ENCODE measurements around the gene RIN1. TPM values are rescaled to one million over a fixed set of nuclear protein-coding genes. Genes with fewer than 3 reads are reported as not detected.
A peak's percentile ranks its signal among the peaks of the same experiment; 100 is the strongest.

RIN1 gene
- total RNA-seq, 4 donors from 2014 or later = 8.8 to 43.8 (median 14.4) TPM

DNA sequence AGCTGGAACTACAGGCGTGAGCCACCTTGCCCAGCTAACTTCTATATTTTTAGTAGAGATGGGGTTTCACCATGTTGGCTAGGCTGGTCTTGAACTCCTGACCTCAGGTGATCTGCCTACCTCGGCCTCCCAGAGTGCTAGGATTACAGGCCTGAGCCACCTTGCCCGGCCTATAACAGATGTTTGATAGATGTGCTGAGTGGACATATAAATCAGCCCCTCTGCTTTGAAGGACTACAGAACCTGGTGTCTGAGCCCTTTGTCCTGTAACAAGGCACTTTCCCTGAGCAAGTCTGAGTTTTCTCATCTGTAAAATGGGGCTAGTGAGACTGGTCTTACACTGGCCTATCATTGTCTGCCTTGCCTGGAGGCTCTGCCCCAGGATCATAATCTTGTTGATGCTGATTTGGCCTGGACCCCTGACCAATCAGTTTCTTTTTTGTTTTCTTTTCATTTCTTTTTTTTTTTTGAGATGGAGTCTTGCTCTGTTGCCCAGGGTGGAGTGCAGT lies 7.0 kb downstream of the RIN1 start:
- H3K4me3 ChIP-seq = no peak overlapping the region
- H3K27me3 ChIP-seq = no peaks in the 10 kb centered on the region
- in situ Hi-C loops (cut with MboI; ENCODE audit: low pct_ligation_motif_present in 1 of 4, low pct_unique_long_range_greater_than_20kb in 1 of 4, low sequenced_read_pairs in 3 of 4) = no loop called here
- 82% methylated on average over 3 of the region's 3 CpGs; no CpG with 5 or more reads in 1 of the 2 donors for WGBS, 2 donors (ENCODE audit: low coverage in 1 of 2)
- intact Hi-C loops (cut with DNase I; ENCODE audit: low total_unique reads) = loop anchor here (2.0 kb wide), 1 partner anchor 18 kb away; no protein-coding TSS in a partner anchor
- H3K36me3 ChIP-seq = no peaks in the 10 kb centered on the region
- peaks cover 16 to 26% (median 22%) of the 10 kb centered on the region in 4 donors for H3K4me1 ChIP-seq
- H3K27ac ChIP-seq = no peak overlapping the region
- DNase-seq = no peak
- TF ChIP-seq CTCF (IDR thresholded peaks at IDR 0.05) = no peak
- H3K9me3 ChIP-seq = no peaks in the 10 kb centered on the region

DNA sequence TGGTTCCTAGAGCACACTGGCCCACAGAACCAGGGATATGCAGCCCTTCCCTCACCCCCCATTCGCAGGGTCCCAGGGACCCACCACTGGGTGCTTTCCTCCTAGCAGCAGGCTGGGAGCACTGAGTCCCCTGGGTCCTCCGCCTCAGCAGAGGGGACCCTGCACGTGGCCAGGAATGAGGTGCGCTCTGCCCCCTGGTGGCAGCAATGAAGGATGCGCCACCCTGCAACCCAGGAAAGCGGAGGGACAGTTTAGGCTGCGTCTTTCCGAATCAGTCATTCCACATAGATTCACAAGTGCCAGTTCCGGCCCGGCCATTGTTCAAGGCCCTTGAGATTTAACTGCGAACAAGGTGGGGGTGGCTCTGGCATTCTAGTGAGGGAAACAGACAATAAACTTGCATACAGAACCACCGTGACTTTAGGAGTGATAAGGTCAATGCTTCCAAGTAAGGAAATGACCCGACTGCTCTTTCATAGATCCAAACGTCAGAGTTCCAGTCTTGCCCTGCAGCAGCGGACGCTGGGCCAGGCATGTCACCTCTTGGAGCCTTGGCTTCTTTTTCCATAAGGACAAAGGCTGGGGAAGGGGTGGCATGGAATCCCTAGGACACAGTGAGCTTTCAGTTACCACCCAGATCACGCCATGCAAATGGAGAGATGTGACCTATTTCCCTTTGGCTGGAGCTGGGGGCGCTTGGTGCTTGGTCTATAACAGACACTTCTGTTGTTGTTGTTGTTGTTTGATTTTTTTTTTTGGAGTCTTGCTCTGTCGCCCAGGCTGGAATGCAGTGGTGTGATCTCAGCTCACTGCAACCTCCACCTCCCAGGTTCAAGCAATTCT lies 7.7 kb downstream of the RIN1 start:
- intact Hi-C loops (cut with DNase I; ENCODE audit: low total_unique reads) (loop anchor here (2.0 kb wide), 1 partner anchor 18 kb away; no protein-coding TSS in a partner anchor), in situ Hi-C loops (cut with MboI; ENCODE audit: low pct_ligation_motif_present in 1 of 4, low pct_unique_long_range_greater_than_20kb in 1 of 4, low sequenced_read_pairs in 3 of 4) (no loop called here)
- Histone ChIP-seq H3K27me3 (no peaks in the 10 kb centered on the region), H3K36me3 (no peaks in the 10 kb centered on the region), H3K4me3 (no peak overlapping the region), H3K9me3 (no peaks in the 10 kb centered on the region), H3K27ac (peak overlapping the region; percentile 2 to 69 (median 12)), H3K4me1 (peaks cover 16 to 26% (median 22%) of the 10 kb centered on the region in 4 donors)
- TF ChIP-seq CTCF (IDR thresholded peaks at IDR 0.05) (peak; percentile 98 to 99 (median 98)), EP300 (IDR thresholded peaks at IDR 0.05; ENCODE audit: low read depth) (no peak), POLR2AphosphoS5 (IDR thresholded peaks at IDR 0.05) (peak in 1 of 3 donors; percentile 6)
- WGBS, 2 donors (ENCODE audit: low coverage in 1 of 2) = 12% methylated on average over 18 of the region's 19 CpGs; no CpG with 5 or more reads in 1 of the 2 donors
- peak; percentile 82 for DNase-seq

GRCh38 chr11:66328031-66328301 lies 8.3 kb downstream of the RIN1 start:
- intact Hi-C loops (cut with DNase I; ENCODE audit: low total_unique reads) (loop anchor here (2.0 kb wide), 1 partner anchor 17 kb away; no protein-coding TSS in a partner anchor), in situ Hi-C loops (cut with MboI; ENCODE audit: low pct_ligation_motif_present in 1 of 4, low pct_unique_long_range_greater_than_20kb in 1 of 4, low sequenced_read_pairs in 3 of 4) (no loop called here)
- TF ChIP-seq POLR2AphosphoS5 (IDR thresholded peaks at IDR 0.05) (no peak), EP300 (IDR thresholded peaks at IDR 0.05; ENCODE audit: low read depth) (no peak), CTCF (IDR thresholded peaks at IDR 0.05) (no peak)
- Histone ChIP-seq H3K4me3 (no peak overlapping the region), H3K4me1 (peaks cover 16 to 26% (median 22%) of the 10 kb centered on the region in 4 donors), H3K36me3 (no peaks in the 10 kb centered on the region), H3K27me3 (no peaks in the 10 kb centered on the region), H3K9me3 (no peaks in the 10 kb centered on the region), H3K27ac (peak overlapping the region; percentile 2 to 69 (median 12))
- WGBS, 2 donors (ENCODE audit: low coverage in 1 of 2) = 39% methylated on average over 3 of the region's 3 CpGs; no CpG with 5 or more reads in 1 of the 2 donors
- DNase-seq = peak; percentile 42

GRCh38 chr11:66327171-66328030 lies 8.8 kb downstream of the RIN1 start:
- Histone ChIP-seq H3K4me3 (no peak overlapping the region), H3K27ac (peak overlapping the region; percentile 56 to 69 (median 61)), H3K9me3 (no peaks in the 10 kb centered on the region), H3K4me1 (peaks cover 16 to 26% (median 22%) of the 10 kb centered on the region in 4 donors), H3K36me3 (no peaks in the 10 kb centered on the region), H3K27me3 (no peaks in the 10 kb centered on the region)
- TF ChIP-seq POLR2AphosphoS5 (IDR thresholded peaks at IDR 0.05) = no peak
- TF ChIP-seq EP300 (IDR thresholded peaks at IDR 0.05; ENCODE audit: low read depth) = no peak
- TF ChIP-seq POLR2A (IDR thresholded peaks at IDR 0.05) = no peak
- no peak for TF ChIP-seq CTCF (IDR thresholded peaks at IDR 0.05)
- 78% methylated on average over 10 of the region's 10 CpGs; no CpG with 5 or more reads in 1 of the 2 donors for WGBS, 2 donors (ENCODE audit: low coverage in 1 of 2)
- DNase-seq = no peak
- intact Hi-C loops (cut with DNase I; ENCODE audit: low total_unique reads) = loop anchor here (2.0 kb wide), 1 partner anchor 17 kb away; no protein-coding TSS in a partner anchor
- in situ Hi-C loops (cut with MboI; ENCODE audit: low pct_ligation_motif_present in 1 of 4, low pct_unique_long_range_greater_than_20kb in 1 of 4, low sequenced_read_pairs in 3 of 4) = no loop called here

Data from transverse colon (tissue), 4 donors.